Activated naive CD4-positive, alpha-beta T cell treated with anti-CD3 and anti-CD28 coated beads, Interleukin-2, amount 50 U/mL, for 24 hours (primary cell): ENCODE data around the gene AMH.

Experiments used
- H3K27ac Mint-ChIP-seq: one replicate; pipeline ENCODE4 v1.8.0; 2021; ENCODE audit warnings: mild to moderate bottlenecking, mixed read lengths
- H3K27me3 Mint-ChIP-seq: one replicate; pipeline ENCODE4 v1.8.0; 2021; ENCODE audit warnings: mixed read lengths
- H3K36me3 Mint-ChIP-seq: one replicate; pipeline ENCODE4 v1.8.0; 2021; ENCODE audit warnings: mixed read lengths
- H3K4me1 Mint-ChIP-seq: one replicate; pipeline ENCODE4 v1.8.0; 2021; ENCODE audit warnings: mixed read lengths
- H3K4me3 Mint-ChIP-seq: one replicate; pipeline ENCODE4 v1.8.0; 2021; ENCODE audit warnings: mild to moderate bottlenecking, mixed read lengths
- H3K9me3 Mint-ChIP-seq: one replicate; pipeline ENCODE4 v1.8.0; 2021; ENCODE audit warnings: mixed read lengths

AMH gene

GRCh38 chr19:2261438-2262172 is 12.5 kb downstream of the AMH start:
- Mint-ChIP-seq H3K36me3 (no peaks in the 10 kb centered on the region), H3K4me3 (no peak overlapping the region), H3K27ac (no peak overlapping the region), H3K9me3 (no peaks in the 10 kb centered on the region), H3K4me1 (peaks cover 29% of the 10 kb centered on the region), H3K27me3 (no peaks in the 10 kb centered on the region)

- Mint-ChIP-seq H3K9me3 (no peaks in the 10 kb centered on the region), H3K36me3 (peaks cover under 1% of the 10 kb centered on the region), H3K4me1 (peaks cover 10% of the 10 kb centered on the region), H3K27me3 (no peaks in the 10 kb centered on the region), H3K27ac (no peak overlapping the region), H3K4me3 (peak overlapping the region; percentile 23)
These were observed 17.3 kb downstream of the AMH start for GRCh38 chr19:2266183-2266993.

GRCh38 chr19:2268480-2268830 is 19.3 kb downstream of the AMH start:
- Mint-ChIP-seq H3K36me3 (peaks cover 8% of the 10 kb centered on the region), H3K9me3 (no peaks in the 10 kb centered on the region), H3K4me1 (peaks cover 20% of the 10 kb centered on the region), H3K27me3 (no peaks in the 10 kb centered on the region), H3K4me3 (peak overlapping the region; percentile 89), H3K27ac (peak overlapping the region; percentile 41)

DNA sequence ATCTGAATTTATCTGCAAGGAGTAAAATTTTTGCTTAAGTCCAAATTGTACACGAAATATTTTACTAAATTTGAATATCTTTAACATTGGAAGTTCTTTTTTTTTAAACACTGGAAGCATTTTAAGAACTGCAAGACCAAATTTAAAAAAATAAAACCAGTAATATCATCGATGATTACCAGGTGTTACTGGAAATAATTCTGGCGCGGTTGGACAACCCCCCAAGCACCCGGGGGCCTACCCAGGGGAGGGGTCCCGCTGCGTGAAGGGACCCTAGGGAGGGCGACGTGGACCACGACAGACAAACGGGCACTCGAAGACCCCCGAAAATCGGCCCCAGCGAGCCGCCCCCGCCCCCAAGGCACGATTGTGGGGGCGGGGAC is 19.7 kb downstream of the AMH start:
- Mint-ChIP-seq H3K36me3 (peaks cover 9% of the 10 kb centered on the region), H3K27ac (no peak overlapping the region), H3K4me3 (peak overlapping the region; percentile 89), H3K9me3 (no peaks in the 10 kb centered on the region), H3K4me1 (peaks cover 23% of the 10 kb centered on the region), H3K27me3 (no peaks in the 10 kb centered on the region)

DNA sequence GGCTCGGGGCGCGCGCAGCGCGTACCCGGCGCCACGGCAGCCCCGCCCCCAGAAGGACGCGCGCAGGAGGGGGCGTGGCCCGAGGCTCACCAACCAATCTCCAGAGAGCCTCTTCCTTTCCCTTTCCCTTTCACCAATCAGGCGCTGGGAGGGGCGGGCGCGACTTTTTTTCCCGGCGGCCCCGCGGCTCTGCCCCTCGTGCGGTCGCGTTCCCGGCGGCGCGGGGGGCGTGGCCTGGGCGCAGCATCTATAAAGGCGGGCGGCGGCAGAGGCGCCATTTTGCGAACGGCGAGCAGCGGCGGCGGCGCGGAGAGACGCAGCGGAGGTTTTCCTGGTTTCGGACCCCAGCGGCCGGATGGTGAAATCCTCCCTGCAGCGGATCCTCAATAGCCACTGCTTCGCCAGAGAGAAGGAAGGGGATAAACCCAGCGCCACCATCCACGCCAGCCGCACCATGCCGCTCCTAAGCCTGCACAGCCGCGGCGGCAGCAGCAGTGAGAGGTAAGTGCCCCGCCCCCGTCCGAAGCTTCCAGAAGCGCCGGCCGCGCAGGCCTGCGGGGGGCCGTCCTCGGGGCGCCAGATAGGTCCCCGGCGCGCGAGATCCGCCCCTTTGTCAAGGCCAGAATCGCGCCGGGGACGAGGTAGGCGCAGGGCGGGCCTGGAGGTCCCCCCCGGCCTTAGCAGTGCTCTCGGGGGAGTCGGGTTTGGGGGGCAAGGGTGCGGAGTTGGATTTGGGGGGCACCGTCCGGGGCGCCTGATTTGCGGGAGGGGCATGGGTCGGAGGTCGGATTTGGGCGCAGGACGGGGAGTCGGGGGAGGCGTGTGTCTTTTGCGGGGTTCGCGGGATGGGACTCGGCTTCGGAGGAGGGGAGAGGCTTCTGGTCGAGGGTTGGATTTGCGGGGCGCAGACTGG is 20.4 kb downstream of the AMH start:
- no peaks in the 10 kb centered on the region for H3K27me3 Mint-ChIP-seq
- H3K36me3 Mint-ChIP-seq: peaks cover 11% of the 10 kb centered on the region
- peak overlapping the region; percentile 87 for H3K27ac Mint-ChIP-seq
- peaks cover 29% of the 10 kb centered on the region for H3K4me1 Mint-ChIP-seq
- H3K4me3 Mint-ChIP-seq: peak overlapping the region; percentile 89
- H3K9me3 Mint-ChIP-seq: no peaks in the 10 kb centered on the region

DNA sequence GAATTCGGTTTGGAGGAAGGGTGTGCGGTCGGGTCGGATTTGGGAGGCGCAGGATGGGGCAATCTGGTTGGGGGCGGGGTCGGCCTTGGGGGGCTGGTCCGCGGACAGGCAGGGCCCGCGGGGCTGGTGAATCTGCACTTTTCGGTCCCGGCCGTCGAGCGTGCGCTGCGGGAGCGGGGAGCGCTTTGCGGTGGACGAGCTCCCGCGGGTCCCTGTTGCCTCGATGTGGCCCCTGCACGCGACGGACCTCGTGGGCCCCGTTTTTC is 21.0 kb downstream of the AMH start:
- peaks cover 33% of the 10 kb centered on the region for H3K4me1 Mint-ChIP-seq
- H3K36me3 Mint-ChIP-seq: peaks cover 11% of the 10 kb centered on the region

DNA sequence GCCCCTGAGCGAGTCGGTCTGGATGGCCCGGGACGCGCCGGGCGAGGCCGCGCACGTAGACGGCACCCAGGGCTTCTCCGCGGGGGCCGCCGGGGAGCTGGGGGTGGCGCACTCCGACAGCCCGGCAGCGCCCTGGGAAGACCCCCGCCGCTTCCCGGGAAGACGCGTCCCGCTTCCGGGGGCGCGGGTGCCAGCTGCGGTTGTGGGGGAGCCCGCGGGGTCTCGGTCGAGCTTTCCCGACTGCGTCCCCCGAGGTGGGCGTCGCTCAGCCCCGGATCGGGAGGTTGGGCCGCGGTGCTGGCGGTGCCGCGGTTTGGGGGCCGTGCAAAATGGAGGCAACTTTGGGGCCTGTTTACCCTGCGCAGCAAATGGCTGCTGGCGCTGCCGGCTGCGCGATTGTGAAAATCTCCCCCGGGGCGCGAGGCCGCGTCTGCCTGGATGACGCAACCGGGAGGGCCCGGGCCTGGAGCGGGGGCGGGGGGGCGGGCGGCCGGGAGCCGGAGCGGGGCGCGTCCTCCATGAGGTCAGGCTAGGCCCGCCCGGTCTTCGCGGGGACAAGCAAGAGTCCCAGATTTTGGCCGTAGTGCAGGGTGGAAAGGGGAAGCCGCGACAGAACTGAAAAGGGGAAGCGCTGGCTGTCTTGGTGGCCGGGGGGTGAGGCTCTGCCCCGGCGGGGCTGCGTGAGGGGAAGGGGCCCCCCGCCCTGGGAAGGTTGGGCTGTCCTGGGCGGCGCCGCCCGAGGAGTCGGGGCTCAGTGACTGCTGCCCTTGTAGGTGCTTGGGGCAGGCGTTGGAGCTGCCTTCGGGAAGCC is 21.5 kb downstream of the AMH start:
- H3K27ac Mint-ChIP-seq: peak overlapping the region; percentile 35
- peaks cover 35% of the 10 kb centered on the region for H3K4me1 Mint-ChIP-seq
- peaks cover 11% of the 10 kb centered on the region for H3K36me3 Mint-ChIP-seq
- no peaks in the 10 kb centered on the region for H3K9me3 Mint-ChIP-seq
- no peaks in the 10 kb centered on the region for H3K27me3 Mint-ChIP-seq
- H3K4me3 Mint-ChIP-seq: peak overlapping the region; percentile 89

More for the DNA sequence above, 21.0 kb downstream of the AMH start:
- H3K27me3 Mint-ChIP-seq: no peaks in the 10 kb centered on the region
- no peaks in the 10 kb centered on the region for H3K9me3 Mint-ChIP-seq
- H3K4me3 Mint-ChIP-seq: peak overlapping the region; percentile 89
- peak overlapping the region; percentile 83 for H3K27ac Mint-ChIP-seq

DNA sequence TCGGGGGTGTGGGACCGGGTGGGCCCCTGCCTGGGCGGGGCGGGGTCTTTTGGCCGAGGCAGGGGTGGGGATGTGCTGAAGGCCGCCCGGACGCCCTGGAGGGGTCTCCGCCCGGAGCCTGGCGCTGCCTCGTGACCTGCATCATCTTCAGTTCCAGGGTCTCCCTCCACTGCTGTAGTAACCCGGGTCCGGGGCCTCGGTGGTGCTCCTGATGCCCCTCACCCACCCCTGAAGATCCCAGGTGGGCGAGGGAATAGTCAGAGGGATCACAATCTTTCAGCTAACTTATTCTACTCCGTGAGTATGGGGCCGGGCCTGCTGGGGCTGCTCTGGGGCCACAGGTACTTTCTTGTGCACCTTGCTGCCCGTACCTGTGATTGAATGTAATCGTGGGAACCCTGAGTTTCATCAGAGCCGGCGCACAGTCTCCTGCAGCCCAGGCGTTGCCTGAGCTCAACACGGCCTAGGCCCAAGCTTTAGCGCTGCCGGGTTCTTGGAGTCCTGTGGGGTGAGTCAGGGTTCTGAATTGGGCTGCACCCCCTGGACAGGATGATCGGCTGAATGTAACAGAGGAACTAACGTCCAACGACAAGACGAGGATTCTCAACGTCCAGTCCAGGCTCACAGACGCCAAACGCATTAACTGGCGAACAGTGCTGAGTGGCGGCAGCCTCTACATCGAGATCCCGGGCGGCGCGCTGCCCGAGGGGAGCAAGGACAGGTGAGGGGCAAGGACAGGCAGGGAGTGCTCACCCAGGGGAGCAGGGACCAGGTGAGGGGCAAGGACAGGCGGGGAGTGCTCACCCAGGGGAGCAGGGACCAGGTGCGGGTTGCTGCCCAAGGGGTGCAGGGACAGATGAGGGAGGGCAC is 22.3 kb downstream of the AMH start:
- Mint-ChIP-seq H3K4me1 (peaks cover 33% of the 10 kb centered on the region), H3K27ac (peak overlapping the region; percentile 89), H3K4me3 (peak overlapping the region; percentile 89), H3K27me3 (no peaks in the 10 kb centered on the region), H3K36me3 (peaks cover 11% of the 10 kb centered on the region), H3K9me3 (no peaks in the 10 kb centered on the region)

DNA sequence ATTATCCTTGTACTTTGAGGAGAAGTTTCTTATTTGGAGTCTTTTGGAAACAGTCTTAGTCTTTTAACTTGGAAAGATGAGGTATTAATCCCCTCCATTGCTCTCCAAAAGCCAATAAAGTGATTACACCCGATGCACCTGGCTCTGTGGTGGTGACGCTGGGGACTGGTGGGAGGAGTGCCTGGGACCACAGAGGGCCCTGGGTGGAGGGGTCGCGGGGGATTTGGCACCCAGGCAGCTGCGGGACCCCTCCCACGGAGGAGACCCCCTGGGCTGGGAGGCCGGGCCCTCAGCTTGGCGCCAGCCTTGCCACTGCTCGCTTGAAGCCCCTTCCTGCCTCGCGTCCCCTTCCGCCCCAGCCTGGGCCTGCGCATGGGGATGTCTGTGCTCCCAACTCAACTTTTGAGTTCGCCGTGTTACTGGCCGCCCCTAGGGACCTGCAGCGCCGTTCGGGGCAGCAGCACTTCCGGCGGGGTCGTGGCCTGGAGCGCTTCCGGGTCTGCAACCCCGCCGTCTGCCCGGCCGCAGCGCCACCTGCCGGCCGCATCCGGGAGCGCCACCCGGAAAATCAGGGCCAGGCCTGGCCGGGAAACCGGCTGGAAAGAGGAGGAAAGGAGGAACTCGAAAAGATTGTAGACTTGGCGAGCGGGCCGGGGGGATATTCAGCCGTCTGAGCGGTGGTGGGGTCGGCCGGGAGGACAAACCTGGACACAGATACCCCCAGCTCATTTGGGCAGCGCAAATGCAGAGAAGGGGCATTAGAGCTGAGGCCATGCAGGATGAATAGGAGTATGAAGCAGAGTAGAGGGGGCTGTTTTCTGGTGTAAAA is 24.4 kb downstream of the AMH start:
- Mint-ChIP-seq H3K4me3 (peak overlapping the region; percentile 82), H3K4me1 (peaks cover 26% of the 10 kb centered on the region), H3K36me3 (peaks cover 11% of the 10 kb centered on the region), H3K27me3 (no peaks in the 10 kb centered on the region), H3K9me3 (no peaks in the 10 kb centered on the region), H3K27ac (peak overlapping the region; percentile 90)

DNA sequence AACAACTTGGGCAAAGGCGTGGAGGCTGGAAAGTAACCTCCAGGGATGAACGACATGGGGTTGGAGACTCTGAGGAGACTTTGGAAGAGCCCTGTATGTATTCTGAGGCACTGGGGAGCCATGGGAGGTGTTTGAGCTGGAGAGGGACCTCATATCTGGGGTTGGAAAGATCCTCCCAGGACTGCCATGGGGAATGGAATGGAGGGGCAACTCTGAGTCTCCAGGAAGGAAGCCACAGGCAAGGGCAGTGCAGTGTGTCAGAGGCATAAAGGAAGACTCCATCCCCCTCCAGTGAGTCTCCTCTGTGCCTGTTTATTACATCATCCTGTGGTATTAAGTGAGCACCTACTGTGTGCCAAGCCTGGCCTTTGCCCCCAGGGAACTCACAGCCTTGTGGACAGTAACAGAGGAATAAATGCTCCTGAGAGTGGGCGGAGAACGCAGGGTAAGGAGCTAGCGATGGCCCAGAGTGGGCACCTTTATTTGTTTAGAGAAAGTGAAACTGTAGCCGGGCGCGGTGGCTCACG is 25.1 kb downstream of the AMH start:
- H3K9me3 Mint-ChIP-seq: no peaks in the 10 kb centered on the region
- H3K4me3 Mint-ChIP-seq: peak overlapping the region; percentile 82
- H3K36me3 Mint-ChIP-seq: peaks cover 11% of the 10 kb centered on the region
- H3K27ac Mint-ChIP-seq: peak overlapping the region; percentile 90
- no peaks in the 10 kb centered on the region for H3K27me3 Mint-ChIP-seq
- peaks cover 25% of the 10 kb centered on the region for H3K4me1 Mint-ChIP-seq

DNA sequence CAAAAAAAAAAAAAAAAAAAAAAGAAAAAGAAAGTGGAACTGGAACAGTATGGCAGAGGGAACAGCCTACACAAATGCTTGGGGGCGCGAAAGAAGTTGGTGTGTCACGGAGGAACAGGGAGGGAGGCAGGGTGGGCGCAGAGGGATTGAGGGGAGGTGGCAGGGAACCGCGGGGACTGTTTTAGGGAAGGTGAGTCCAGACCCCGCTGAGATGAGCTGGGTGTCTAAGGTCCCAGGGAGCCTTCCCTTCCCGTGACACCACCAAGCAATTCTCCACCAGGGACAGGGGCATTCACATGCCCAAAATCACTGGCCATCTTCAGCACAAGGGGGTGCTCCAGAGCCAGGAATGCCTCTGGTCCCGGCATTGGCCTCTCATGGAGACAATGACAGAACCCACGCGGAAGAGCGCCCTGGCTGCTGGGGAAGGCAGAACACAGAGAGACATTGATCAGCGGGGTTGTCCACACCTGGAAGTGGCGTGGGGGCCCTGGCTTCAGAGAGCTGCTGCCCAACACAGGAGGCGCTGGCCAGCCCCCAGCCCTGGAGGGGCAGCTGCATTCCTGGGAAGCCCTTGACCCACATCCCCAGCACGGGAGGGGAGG is 25.9 kb downstream of the AMH start:
- Mint-ChIP-seq H3K4me3 (peak overlapping the region; percentile 7), H3K36me3 (peaks cover 11% of the 10 kb centered on the region), H3K27ac (peak overlapping the region; percentile 87), H3K9me3 (no peaks in the 10 kb centered on the region), H3K27me3 (no peaks in the 10 kb centered on the region), H3K4me1 (peaks cover 25% of the 10 kb centered on the region)

DNA sequence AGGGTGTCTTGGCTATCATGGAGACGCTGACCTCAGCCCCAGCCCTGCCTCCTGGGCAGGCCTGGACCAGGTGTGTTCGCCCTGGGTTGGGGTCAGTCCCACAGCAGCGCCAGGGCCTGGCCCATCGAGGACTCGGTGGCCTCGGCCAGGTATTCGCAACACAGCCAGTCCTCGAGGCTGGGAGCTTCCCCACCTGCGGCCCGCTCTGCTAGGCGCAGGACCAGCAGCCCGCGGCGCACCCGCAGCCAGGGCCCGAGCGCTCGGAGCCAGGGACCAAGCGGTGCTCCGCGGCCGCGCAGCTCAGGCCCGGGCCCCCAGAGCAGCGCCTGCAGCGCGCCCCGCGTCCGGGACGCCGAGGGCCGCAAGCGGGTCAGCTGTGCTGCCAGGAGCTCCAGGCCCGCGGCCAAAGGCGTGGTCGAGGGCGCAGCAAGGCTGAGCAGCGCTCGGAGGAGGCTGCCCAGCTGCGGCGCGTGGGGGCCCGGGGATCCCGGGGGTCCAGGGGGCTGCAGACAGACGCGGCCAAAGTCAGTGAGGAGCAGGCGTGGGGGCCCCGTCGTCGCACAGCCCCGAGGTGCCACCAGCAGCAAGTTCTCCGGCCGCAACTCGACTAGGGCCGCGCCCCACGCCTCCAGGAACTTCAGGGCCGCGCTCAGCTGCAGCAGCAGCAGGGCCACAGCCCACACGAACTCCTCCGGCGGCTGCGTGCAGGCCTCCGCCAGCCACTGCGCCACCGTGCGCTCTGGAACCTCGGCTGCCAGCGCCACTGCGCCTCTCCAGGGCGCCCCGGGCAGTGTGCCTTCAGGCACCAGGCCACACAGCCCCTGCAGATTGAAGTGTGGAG is 26.7 kb downstream of the AMH start:
- Mint-ChIP-seq H3K36me3 (peaks cover 11% of the 10 kb centered on the region), H3K4me3 (no peak overlapping the region), H3K9me3 (no peaks in the 10 kb centered on the region), H3K27me3 (no peaks in the 10 kb centered on the region), H3K4me1 (peaks cover 25% of the 10 kb centered on the region), H3K27ac (no peak overlapping the region)
